IMR-90 (cell line): ENCODE measurements around the gene ILDR2.

ENCODE experiments used
- CEBPB ChIP-seq: IDR thresholded peaks from 2 replicates; pipeline ENCODE4 v1.6.1; 2012; ENCODE audit warnings: low read depth, low read length, improper control_type of control experiment
- MAZ ChIP-seq: IDR thresholded peaks from 2 replicates; pipeline ENCODE4 v1.6.1; 2012; ENCODE audit warnings: low read depth, mild to moderate bottlenecking, low read length, improper control_type of control experiment, moderate library complexity, borderline replicate concordance
- MXI1 ChIP-seq: IDR thresholded peaks from 2 replicates; pipeline ENCODE4 v1.6.1; 2012; ENCODE audit warnings: low read depth, mild to moderate bottlenecking, low read length, moderate library complexity, borderline replicate concordance
- POLR2A ChIP-seq: IDR thresholded peaks from 2 replicates; pipeline ENCODE4 v1.6.1; 2012; ENCODE audit warnings: mild to moderate bottlenecking, low read depth, low read length
- TF ChIP-seq, protein P1 (sequence below): conservative IDR thresholded peaks from 2 replicates; pipeline ENCODE4 v1.5.1; 2012; ENCODE audit warnings: mild to moderate bottlenecking, low read depth, low read length, improper control_type of control experiment

DNA sequence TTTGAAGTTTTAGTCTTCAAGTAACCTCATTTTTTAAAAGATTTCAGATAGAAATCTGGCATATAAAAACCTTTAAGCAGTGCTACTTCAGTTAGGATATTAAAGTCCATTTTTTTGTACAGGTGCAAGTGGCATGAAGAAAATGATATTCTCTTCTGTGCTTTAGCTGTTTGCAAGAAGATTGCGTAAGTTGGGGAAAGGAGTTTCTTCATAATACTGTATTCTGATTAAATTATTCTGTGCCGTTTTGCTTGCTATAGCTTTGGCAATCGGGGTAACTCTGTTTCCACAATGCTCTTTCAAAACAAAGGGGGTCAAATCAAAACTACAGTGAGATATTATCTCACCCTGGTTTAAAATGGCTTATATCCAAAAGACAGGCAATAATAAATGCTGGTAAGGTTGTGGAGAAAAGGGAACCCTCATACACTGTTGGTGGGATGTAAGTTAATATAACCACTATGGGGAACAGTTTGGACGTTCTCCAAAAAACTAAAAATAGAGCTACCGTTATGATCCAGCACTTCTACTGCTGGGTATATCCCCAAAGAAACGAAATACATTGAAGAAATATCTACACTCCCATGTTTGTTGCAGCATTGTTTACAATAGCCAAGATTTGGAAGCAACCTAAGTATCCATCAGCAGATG, 40.9 kb upstream of the ILDR2 start:
- TF ChIP-seq, protein P1, sequence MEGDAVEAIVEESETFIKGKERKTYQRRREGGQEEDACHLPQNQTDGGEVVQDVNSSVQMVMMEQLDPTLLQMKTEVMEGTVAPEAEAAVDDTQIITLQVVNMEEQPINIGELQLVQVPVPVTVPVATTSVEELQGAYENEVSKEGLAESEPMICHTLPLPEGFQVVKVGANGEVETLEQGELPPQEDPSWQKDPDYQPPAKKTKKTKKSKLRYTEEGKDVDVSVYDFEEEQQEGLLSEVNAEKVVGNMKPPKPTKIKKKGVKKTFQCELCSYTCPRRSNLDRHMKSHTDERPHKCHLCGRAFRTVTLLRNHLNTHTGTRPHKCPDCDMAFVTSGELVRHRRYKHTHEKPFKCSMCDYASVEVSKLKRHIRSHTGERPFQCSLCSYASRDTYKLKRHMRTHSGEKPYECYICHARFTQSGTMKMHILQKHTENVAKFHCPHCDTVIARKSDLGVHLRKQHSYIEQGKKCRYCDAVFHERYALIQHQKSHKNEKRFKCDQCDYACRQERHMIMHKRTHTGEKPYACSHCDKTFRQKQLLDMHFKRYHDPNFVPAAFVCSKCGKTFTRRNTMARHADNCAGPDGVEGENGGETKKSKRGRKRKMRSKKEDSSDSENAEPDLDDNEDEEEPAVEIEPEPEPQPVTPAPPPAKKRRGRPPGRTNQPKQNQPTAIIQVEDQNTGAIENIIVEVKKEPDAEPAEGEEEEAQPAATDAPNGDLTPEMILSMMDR = no peak
- TF ChIP-seq MXI1 (no peak), POLR2A (no peak), CEBPB (peak; percentile 48; the same call in 1 of the 2 replicates), MAZ (no peak)
